ENCODE results near the gene TBX15.

DNA sequence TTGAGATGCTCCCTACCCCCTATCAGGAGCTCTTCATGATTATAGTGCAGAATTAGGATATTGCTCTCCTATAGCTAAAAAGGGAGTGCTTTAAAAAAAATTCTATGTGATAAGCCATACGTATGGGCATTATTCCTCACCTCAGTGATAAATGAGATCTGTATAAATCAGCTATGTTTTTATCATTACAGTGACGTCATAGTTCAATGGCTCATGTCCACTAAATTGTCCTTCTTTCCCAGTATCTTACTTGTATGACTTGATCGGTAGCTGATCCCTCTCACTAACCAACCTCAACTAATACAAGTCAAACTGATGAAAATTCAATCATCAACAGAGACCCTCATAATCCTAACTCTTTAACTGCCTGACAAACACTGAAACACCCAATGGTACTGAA is 93.3 kb downstream of the TBX15 start:
- TF ChIP-seq PATZ1 (CRISPR knock-in tag; IDR thresholded peaks at IDR 0.05; ENCODE audit: borderline replicate concordance) (no peak), ZFP3 (CRISPR knock-in tag; IDR thresholded peaks at IDR 0.05) (no peak), ZNF565 (CRISPR knock-in tag; conservative IDR thresholded peaks at IDR 0.05; ENCODE audit: low read depth) (no peak), SNAI2 (CRISPR knock-in tag; IDR thresholded peaks at IDR 0.05) (no peak), POU6F1 (CRISPR knock-in tag; IDR thresholded peaks at IDR 0.05; ENCODE audit: borderline replicate concordance, low read depth) (no peak), CREB5 (CRISPR knock-in tag; IDR thresholded peaks at IDR 0.05; ENCODE audit: low read depth) (no peak), TOX (CRISPR knock-in tag; IDR thresholded peaks at IDR 0.05; ENCODE audit: borderline replicate concordance) (no peak)
